ENCODE measurements around the gene ZNF93.
"Not testable (repeated sequence)": the region's sequence is repeated elsewhere in the genome, so short reads cannot be mapped to it uniquely, and the experiment has no call there.

The ZNF93 gene

GRCh38 chr19:19900729-19901444 lies at the start of gene ZNF93:
Gene ZNF93 (plus strand): TSS chr19:19900946. CDS start chr19:19901089, 143 bp downstream.
- DNase-seq: peak; percentile 98

- not testable (repeated sequence) for DNase-seq
These were observed 49.0 kb upstream of the ZNF93 start for GRCh38 chr19:19851740-19852139.

GRCh38 chr19:19858751-19859150 lies 42.0 kb upstream of the ZNF93 start:
- no peak for DNase-seq

- DNase-seq: no peak
These were observed 39.9 kb upstream of the ZNF93 start for GRCh38 chr19:19860756-19861390.

GRCh38 chr19:19865750-19866610 lies 34.8 kb upstream of the ZNF93 start, which contains the start of gene ZNF253:
Gene ZNF253 (plus strand): TSS chr19:19865882. CDS start chr19:19865997, 115 bp downstream.
- peak; percentile 97 for DNase-seq

- peak; percentile 24 for DNase-seq
These were observed 34.0 kb upstream of the ZNF93 start for GRCh38 chr19:19866611-19867248.

- not testable (repeated sequence) for DNase-seq
These were observed 30.7 kb upstream of the ZNF93 start for GRCh38 chr19:19870086-19870485.

- no peak for DNase-seq
These were observed 28.8 kb upstream of the ZNF93 start for GRCh38 chr19:19871932-19872331.

- DNase-seq: no peak
These were observed 27.4 kb upstream of the ZNF93 start for GRCh38 chr19:19873381-19873780.

- no peak for DNase-seq
These were observed 23.0 kb upstream of the ZNF93 start for GRCh38 chr19:19877724-19878123.

GRCh38 chr19:19884583-19884982 lies 16.2 kb upstream of the ZNF93 start:
- DNase-seq: no peak

- not testable (repeated sequence) for DNase-seq
These were observed 8.4 kb upstream of the ZNF93 start for GRCh38 chr19:19892055-19892941.

GRCh38 chr19:19900139-19900728 lies 512 bp upstream of the ZNF93 start:
- DNase-seq: no peak

GRCh38 chr19:19907551-19907950 lies 6.8 kb downstream of the ZNF93 start:
- DNase-seq: not testable (repeated sequence)

GRCh38 chr19:19909654-19910053 lies 8.9 kb downstream of the ZNF93 start:
- DNase-seq: no peak

GRCh38 chr19:19911150-19911549 lies 10.4 kb downstream of the ZNF93 start:
- no peak for DNase-seq

- no peak for DNase-seq
These were observed 13.8 kb downstream of the ZNF93 start for GRCh38 chr19:19914596-19914995.

GRCh38 chr19:19930417-19930816 lies 29.7 kb downstream of the ZNF93 start:
- DNase-seq: not testable (repeated sequence)

- not testable (repeated sequence) for DNase-seq
These were observed 32.9 kb downstream of the ZNF93 start for GRCh38 chr19:19933432-19934314.

- no peak for DNase-seq
These were observed 36.7 kb downstream of the ZNF93 start for GRCh38 chr19:19937403-19937802.

Measured in NCI-H1105 (cell line).